RCC 7860 (cell line): ENCODE measurements around the gene TMEM221.

ENCODE experiments used
- DNase-seq: peaks from one replicate; pipeline ENCODE4 v3.0.0-alpha.2; 2015; ENCODE audit warnings: low spot score
- FAIRE-seq: peaks from 2 replicates; lab custom pipeline; 2012; peaks lifted over from hg19 to GRCh38; lab: Jason Lieb, UNC

TMEM221 gene

DNA sequence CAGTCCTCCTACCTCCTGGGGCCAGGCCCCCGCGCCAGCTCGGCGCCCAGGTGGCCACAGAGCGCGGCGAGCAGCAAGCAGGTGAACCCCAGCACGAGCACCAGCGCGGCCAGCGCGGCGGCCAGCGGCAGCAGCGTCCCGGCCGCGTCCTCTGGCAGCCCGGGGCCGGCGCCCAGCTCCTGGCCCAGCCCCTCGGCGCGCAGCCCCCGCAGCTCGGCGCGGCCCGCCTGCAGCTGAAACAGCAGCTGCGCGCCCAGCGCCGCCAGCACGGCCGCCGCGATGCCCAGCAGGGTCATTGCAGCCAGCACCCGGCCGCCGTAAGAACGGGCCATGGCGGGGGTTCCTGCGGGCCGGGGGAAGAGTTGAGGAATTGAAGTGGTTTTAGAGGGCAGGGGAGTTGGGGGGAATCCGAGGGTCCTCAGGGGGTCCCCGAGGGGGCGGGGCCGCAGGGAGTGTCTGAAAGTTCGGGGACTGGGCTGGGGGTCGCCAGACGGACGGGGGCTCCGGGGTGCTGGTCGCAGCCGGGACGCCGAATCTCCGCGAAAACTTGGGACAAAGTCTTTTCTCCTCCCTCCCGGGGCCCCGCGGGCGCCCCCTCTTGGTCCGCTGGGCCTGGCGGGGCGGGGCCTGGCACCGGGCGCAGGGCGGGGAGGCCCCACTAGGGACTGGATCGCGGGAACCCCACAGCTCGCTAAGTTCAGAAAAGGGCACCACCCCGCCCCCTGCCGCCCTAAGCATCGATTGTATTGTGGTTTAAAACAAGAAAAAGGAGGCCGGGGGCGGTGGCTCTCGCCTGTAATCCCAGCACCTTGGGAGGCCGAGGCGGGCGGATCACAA lies at the start of gene TMEM221:
Gene TMEM221, minus strand, starts transcription at position 538 of the 837 bp plus-strand sequence. Its CDS starts 206 bp downstream, at position 332.
- no peak for DNase-seq
- FAIRE-seq, result no peak

- no peak for DNase-seq
- no peak for FAIRE-seq
Measured at GRCh38 chr19:17497149-17497798, 48.8 kb upstream of the TMEM221 start.

GRCh38 chr19:17496337-17496997 lies 48.0 kb upstream of the TMEM221 start:
- DNase-seq (peak; percentile 67), FAIRE-seq (no peak)

- FAIRE-seq, result no peak
Measured at GRCh38 chr19:17495639-17496296, 47.3 kb upstream of the TMEM221 start.

GRCh38 chr19:17491287-17491686 lies 42.8 kb upstream of the TMEM221 start:
- no peak for DNase-seq
- FAIRE-seq, result no peak

More at GRCh38 chr19:17495639-17496296, 47.3 kb upstream of the TMEM221 start:
- DNase-seq, result no peak

GRCh38 chr19:17490411-17490810 lies 41.9 kb upstream of the TMEM221 start:
- no peak for FAIRE-seq
- no peak for DNase-seq

DNA sequence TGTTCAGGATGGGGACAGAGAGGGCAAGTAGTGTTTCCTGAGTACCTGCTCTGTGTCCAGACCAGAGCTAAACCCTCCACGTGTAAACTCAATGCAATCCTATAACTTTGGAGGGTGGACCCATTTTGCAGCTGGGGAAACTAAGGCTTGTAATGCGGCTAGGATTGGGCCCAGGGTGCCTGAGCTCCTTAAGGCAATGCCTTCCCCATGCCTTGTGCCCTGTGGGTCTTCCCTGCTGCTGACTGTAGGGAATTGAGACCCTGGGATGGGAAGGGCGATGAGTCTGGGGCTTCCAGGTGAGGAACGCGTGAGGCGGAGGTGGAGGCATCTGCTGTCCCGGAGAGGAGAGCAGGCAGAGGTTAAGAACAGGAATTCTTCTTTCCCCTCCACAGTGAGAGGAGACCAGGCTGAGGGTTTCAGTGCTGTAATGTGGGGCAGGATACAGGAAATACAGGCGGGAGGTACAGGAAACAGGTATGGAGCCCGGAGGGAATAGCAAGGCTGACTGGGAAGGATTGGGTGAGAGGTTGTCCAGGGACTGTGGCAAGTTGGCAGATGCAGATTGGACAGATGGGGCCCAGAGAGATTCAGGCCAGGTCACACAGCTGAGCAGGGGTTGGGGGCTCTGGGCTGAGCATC lies 41.0 kb upstream of the TMEM221 start:
- FAIRE-seq (no peak), DNase-seq (no peak)

- DNase-seq, result no peak
- FAIRE-seq, result no peak
Measured at GRCh38 chr19:17488593-17489391, 40.3 kb upstream of the TMEM221 start.

DNA sequence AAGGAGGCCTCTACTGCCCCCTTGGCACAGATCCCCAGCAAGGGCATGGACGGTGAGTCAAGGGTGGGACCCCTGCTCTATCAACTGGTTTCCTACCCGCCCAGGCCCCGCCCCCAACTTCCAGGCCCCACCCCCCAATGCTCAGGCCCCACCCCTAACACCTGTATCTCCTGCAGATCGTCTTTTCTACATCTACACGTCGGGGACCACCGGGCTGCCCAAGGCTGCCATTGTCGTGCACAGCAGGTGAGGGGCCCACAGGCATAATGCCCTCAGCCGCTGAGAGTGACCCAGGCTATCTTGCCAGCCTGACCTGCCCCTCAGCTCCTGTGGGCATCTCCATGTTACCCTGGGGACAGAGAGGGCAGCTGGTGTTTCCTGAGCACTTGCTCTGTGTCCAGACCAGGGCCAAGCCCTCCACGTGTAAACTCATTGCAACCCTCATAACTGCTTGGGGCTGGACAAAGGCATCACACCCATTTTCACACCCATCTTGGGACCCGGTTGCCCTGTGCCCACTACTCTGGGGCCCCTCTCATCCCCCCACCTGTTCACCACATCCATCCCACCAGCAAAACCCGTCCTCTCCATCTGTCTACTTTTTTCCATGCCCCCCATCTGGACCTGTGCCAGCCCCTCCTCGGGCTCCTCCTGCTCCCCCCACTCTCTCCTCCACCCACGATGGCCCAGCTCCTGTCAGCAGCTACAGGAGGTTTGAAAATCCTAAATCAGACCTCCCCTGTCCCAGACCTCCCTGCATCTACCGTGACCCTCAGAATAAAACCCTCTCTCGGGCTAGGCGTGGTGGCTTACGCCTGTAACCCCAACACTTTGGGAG lies 39.0 kb upstream of the TMEM221 start:
- DNase-seq (no peak), FAIRE-seq (no peak)

GRCh38 chr19:17486545-17487240 lies 38.2 kb upstream of the TMEM221 start:
- DNase-seq, result no peak
- FAIRE-seq, result no peak

- DNase-seq (no peak), FAIRE-seq (no peak)
Measured at GRCh38 chr19:17484520-17485185, 36.2 kb upstream of the TMEM221 start.

DNA sequence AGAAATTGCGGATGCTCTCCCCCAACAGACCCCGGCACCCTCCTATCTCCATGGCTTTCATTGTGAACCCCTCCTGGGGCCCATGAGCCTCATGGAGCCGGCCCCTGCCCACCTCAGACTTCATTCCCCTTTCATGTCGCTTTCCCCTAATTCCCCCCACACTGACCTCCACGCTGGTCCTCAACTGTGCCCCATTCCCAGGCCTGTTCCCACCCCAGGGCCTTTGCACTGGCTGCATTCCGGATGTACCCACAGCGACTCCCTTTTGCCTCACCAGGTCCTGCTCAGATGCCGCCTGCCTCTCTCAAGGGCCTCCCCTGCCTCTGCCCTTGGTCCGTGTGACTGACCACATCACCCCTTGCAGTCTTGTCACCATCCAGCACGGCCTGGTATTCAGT lies 35.1 kb upstream of the TMEM221 start:
- DNase-seq (no peak), FAIRE-seq (no peak)

- no peak for FAIRE-seq
- no peak for DNase-seq
Measured at GRCh38 chr19:17482877-17483604, 34.6 kb upstream of the TMEM221 start.

DNA sequence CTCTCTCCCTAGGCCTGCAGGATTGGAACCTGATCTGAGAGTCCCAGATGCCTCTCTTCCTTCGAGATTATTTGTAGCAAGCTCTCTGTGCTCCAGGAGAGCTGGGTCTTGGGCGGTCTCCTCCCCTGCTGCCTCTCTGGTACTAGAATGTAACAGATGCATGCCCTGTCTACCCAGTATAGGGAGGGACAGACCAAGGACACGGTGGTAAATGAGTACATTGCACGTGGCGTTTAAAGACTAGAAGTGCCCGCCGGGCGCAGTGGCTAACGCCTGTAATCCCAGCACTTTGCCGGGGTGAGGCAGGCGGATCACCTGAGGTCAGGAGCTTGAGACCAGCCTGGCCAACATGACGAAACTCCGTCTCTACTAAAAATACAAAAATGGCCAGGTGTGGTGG lies 33.5 kb upstream of the TMEM221 start:
- no peak for FAIRE-seq
- no peak for DNase-seq

- no peak for DNase-seq
- FAIRE-seq, result no peak
Measured at GRCh38 chr19:17479325-17479791, 30.9 kb upstream of the TMEM221 start.

DNA sequence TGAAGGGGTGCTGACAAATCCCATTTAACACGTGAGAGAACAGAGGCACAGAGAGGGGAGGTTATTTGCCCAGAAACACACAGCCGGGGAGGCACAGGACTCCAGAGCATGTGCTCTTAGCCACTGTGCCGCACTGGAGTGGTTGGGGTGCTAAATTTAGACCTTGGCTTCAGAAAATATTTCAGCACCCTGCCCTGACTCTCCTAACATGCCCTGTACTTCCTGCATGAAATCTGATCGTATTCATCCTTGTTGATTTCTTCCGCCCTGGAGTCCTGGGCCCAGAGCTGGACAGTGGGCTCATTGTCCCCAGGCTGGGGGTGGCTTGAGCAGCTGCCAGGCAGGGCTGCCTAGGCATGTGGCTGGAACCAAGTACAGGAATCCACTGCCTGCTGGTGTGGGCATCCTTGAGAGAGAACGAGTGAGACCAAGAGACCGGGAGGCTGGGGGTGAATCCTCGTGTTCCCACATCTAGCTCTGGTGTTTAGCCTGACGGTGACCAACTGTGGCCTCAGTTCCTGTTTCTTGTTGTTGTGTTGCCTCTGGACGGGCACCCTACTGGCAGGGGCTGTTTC lies 27.2 kb upstream of the TMEM221 start:
- no peak for FAIRE-seq
- no peak for DNase-seq
